Spleen (tissue), 11 donors: Measurements from ENCODE around the gene ZNF136. TPM values are rescaled to one million over a fixed set of nuclear protein-coding genes. Genes with fewer than 3 reads are reported as not detected.

Experiments used
- DNase-seq: peaks from one replicate; pipeline ENCODE4 v3.0.0-alpha.2; 2020
- H3K27ac ChIP-seq, 8 donors: fragments of 200-600 bp; sonication (generic) in 7 of 8; 1 replicate in 4 of 8; 2 replicates in 4 of 8; pipeline versions ENCODE4 v1.5.0 to v1.8.0; 2016 to 2021; ENCODE audit warnings: inconsistent platforms in 4 of 8, mild to moderate bottlenecking in 4 of 8, moderate library complexity in 1 of 8
- H3K27me3 ChIP-seq, 7 donors: fragments of 200-600 bp; sonication (generic) in 6 of 7; replicated peaks in 1 of 7; 1 replicate in 4 of 7; 2 replicates in 3 of 7; pipeline versions ENCODE4 v1.5.0 to v1.8.0; 2016 to 2021; ENCODE audit warnings: inconsistent platforms in 3 of 7, mild to moderate bottlenecking in 1 of 7
- H3K36me3 ChIP-seq, 6 donors: fragments of 200-600 bp; sonication (generic) in 5 of 6; 1 replicate in 4 of 6; 2 replicates in 2 of 6; pipeline versions ENCODE4 v1.5.0 to v1.8.0; 2016 to 2021; ENCODE audit warnings: inconsistent platforms in 2 of 6
- H3K4me1 ChIP-seq, 6 donors: fragments of 200-600 bp; sonication (generic) in 5 of 6; 1 replicate in 3 of 6; 2 replicates in 3 of 6; pipeline versions ENCODE4 v1.5.0 to v1.8.0; 2016 to 2021; ENCODE audit warnings: inconsistent platforms in 3 of 6
- H3K4me3 ChIP-seq, 8 donors: fragments of 200-600 bp; sonication (generic) in 7 of 8; 1 replicate in 4 of 8; 2 replicates in 4 of 8; pipeline versions ENCODE4 v1.5.0 to v1.8.0; 2016 to 2021; ENCODE audit warnings: inconsistent platforms in 4 of 8, mild to moderate bottlenecking in 4 of 8, moderate library complexity in 2 of 8
- H3K9me3 ChIP-seq, 8 donors: fragments of 200-600 bp; sonication (generic) in 7 of 8; 1 replicate in 4 of 8; 2 replicates in 4 of 8; pipeline versions ENCODE4 v1.5.0 to v1.8.0; 2016 to 2021; ENCODE audit warnings: inconsistent platforms in 4 of 8
- POLR2A ChIP-seq, 3 donors: fragments of 450-650 bp; IDR thresholded peaks; one replicate each; pipeline ENCODE4 v1.5.1; 2017; ENCODE audit warnings: antibody characterized with exemption in 3 of 3, mild to moderate bottlenecking in 1 of 3
- POLR2AphosphoS5 ChIP-seq, 3 donors: sonication (generic); formaldehyde crosslinking; IDR thresholded peaks; one replicate each; pipeline ENCODE4 v1.5.1; 2017; ENCODE audit warnings: antibody characterized with exemption in 3 of 3
- WGBS, 5 donors: extraction: QIAGEN DNeasy Blood & Tissue Kit in 3 of 5; methylation state at CpG; one replicate each; pipeline versions ENCODE4 v1.1.5 to v1.1.7; 2013 to 2018; 5-methylcytosine and 5-hydroxymethylcytosine counted together
- intact Hi-C: fragments of 100-400 bp; cut with DNase I; formaldehyde crosslinking; loops from one replicate; pipeline ENCODE4 v1.15.0; 2023; ENCODE audit warnings: low total_unique reads
- polyA plus RNA-seq, 3 donors: library from polyadenylated mRNA; stranded (reverse); fragments of 200-250 nt; gene quantifications; one replicate each; pipeline ENCODE4 v1.2.1, GENCODE V29; 2013
- total RNA-seq, 7 donors: library from RNA; depleted of rRNA in 3 of 7; stranded (reverse); fragments of >200 nt in 3 of 7; fragmentation: NEBNext Ultra II Directional in 4 of 7; extraction: Animal tissue kit (Norgen Biotek cat#: 25700) in 4 of 7; gene quantifications; one replicate each; pipeline versions ENCODE4 v1.1.0 to v1.2.1, GENCODE V29; 2016 to 2021
- TF ChIP-seq, protein P1 (sequence below), 11 experiments: fragments of 200-600 bp in 7 of 11; fragments of 450-650 bp in 4 of 11; sonication (generic) in 4 of 11; IDR thresholded peaks in 8 of 11; conservative IDR thresholded peaks in 3 of 11; 1 replicate in 7 of 11; 2 replicates in 4 of 11; pipeline versions ENCODE4 v1.4.0 to v1.8.0; 2016 to 2021; ENCODE audit warnings: antibody characterized with exemption in 11 of 11, inconsistent platforms in 4 of 11, mild to moderate bottlenecking in 1 of 11
- donor health status: healthy with polysubstance abuse.
- donor health status: DM: no; HTN: no; CAD: no; lungs with moderate emphysema.
- donor health status: DM: no; HTN: no; CAD: no.
- donor health status: Bipolar disorder and iron deficiency.
- donor health status: healthy.
- donor health status: DM: no; HTN: no; CAD: no.
- donor health status: DM: yes; HTN: yes; CAD: no.

ZNF136 gene
- total and polyA plus RNA-seq, 10 donors = 5.5 to 20.1 (median 17.2) TPM

- Histone ChIP-seq H3K9me3 (no peaks in the 10 kb centered on the region), H3K36me3 (peaks cover 0 to 6% (median 0%) of the 10 kb centered on the region in 6 donors), H3K27ac (peak within 1 kb of the TSS; percentile 68 to 84 (median 80)), H3K4me3 (peak within 1 kb of the TSS; percentile 60 to 97 (median 76)), H3K4me1 (peaks cover 4 to 35% (median 20%) of the 10 kb centered on the region in 6 donors), H3K27me3 (peaks cover 0 to 6% (median 0%) of the 10 kb centered on the region in 7 donors)
- WGBS, 5 donors = 0 to 2% (median 1%) methylated on average over 22 to 58 of the region's 58 CpGs
- TF ChIP-seq POLR2AphosphoS5 (IDR thresholded peaks at IDR 0.05) (peak; percentile 44 to 79 (median 74)), POLR2A (IDR thresholded peaks at IDR 0.05) (peak in 1 of 3 donors; percentile 28)
- TF ChIP-seq, protein P1, sequence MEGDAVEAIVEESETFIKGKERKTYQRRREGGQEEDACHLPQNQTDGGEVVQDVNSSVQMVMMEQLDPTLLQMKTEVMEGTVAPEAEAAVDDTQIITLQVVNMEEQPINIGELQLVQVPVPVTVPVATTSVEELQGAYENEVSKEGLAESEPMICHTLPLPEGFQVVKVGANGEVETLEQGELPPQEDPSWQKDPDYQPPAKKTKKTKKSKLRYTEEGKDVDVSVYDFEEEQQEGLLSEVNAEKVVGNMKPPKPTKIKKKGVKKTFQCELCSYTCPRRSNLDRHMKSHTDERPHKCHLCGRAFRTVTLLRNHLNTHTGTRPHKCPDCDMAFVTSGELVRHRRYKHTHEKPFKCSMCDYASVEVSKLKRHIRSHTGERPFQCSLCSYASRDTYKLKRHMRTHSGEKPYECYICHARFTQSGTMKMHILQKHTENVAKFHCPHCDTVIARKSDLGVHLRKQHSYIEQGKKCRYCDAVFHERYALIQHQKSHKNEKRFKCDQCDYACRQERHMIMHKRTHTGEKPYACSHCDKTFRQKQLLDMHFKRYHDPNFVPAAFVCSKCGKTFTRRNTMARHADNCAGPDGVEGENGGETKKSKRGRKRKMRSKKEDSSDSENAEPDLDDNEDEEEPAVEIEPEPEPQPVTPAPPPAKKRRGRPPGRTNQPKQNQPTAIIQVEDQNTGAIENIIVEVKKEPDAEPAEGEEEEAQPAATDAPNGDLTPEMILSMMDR (IDR thresholded peaks at IDR 0.05 in 8 of 11, conservative IDR thresholded peaks at IDR 0.05 in 3 of 11) = no peak
- peak; percentile 90 for DNase-seq
- intact Hi-C loops = no loop called here
Observed at GRCh38 chr19:12156223-12157058, 6.5 kb upstream of the ZNF136 start, which contains the start of gene ZNF625. Gene ZNF625 (minus strand): TSS chr19:12156734. CDS start chr19:12156558, 176 bp downstream.

DNA sequence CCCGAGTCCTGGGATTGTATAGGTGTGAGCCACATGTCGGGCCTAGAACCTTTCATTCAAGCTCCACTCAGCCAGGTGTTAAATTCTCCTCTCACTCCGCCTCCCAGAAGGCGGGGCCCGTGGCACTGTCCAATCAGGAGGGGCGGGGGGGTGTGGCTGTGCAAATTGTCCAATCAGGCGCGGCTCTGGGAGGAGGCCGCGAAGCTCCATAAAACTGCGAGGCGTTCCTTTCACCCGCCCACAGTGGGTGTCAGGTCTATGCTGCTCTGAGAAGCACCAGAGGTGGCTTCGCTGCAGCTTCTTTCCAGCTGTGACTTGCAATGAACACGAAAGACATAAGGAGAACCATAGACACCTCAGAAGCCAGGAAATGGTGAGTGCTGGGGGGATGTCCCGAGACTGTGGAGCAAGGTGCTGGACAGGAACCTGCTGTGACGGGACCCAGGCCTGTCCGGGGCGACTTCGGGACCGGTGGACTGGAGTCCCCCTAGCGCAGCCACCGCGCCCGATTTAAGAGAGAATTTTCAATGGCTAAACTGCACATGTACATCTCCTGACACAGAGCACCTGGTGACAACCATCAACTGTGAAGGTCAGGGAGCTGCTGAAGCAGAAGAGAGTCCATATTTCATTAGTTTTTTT, 3.0 kb upstream of the ZNF136 start:
- WGBS, 5 donors = 93 to 96% (median 94%) methylated on average over 25 of the region's 25 CpGs

DNA sequence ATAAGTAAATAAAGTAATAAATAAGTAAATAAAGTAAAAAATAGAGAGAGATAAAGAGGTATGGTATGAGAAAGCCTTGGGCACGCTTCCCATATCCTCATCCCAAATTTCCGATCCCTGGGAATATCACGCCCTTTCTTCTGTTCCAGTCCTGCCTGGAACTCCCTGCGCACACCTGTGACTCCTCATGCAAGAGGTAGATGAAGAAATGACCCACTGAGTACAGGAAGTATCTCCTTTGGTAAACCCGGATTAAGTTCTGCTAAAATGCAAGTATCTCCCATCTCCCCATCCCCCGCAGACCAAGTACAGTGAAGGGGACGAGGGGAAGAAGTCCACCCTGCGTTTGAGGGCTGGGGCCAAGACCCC, 399 bp upstream of the ZNF136 start:
- intact Hi-C loops = no loop called here
- H3K9me3 ChIP-seq = no peaks in the 10 kb centered on the region
- H3K27me3 ChIP-seq = no peaks in the 10 kb centered on the region
- peaks cover 0 to 19% (median 0%) of the 10 kb centered on the region in 6 donors for H3K36me3 ChIP-seq
- DNase-seq = no peak
- H3K27ac ChIP-seq = peak overlapping the region; percentile 93 to 98 (median 96)
- 13 to 18% (median 15%) methylated on average over 8 of the region's 8 CpGs for WGBS, 5 donors
- peaks cover 34 to 55% (median 48%) of the 10 kb centered on the region in 6 donors for H3K4me1 ChIP-seq
- TF ChIP-seq, protein P1 (IDR thresholded peaks at IDR 0.05 in 8 of 11, conservative IDR thresholded peaks at IDR 0.05 in 3 of 11) = no peak
- TF ChIP-seq POLR2A (IDR thresholded peaks at IDR 0.05) (no peak), POLR2AphosphoS5 (IDR thresholded peaks at IDR 0.05) (no peak)
- H3K4me3 ChIP-seq = peak overlapping the region; percentile 79 to 95 (median 82)

More for the DNA sequence above, 3.0 kb upstream of the ZNF136 start:
- Histone ChIP-seq H3K4me1 (peaks cover 18 to 54% (median 43%) of the 10 kb centered on the region in 6 donors), H3K27ac (no peak overlapping the region), H3K9me3 (no peaks in the 10 kb centered on the region), H3K36me3 (peaks cover 0 to 6% (median 0%) of the 10 kb centered on the region in 6 donors), H3K4me3 (no peak overlapping the region), H3K27me3 (peaks cover 0 to 6% (median 0%) of the 10 kb centered on the region in 7 donors)
- TF ChIP-seq POLR2AphosphoS5 (IDR thresholded peaks at IDR 0.05) (no peak), POLR2A (IDR thresholded peaks at IDR 0.05) (no peak)
- TF ChIP-seq, protein P1 (IDR thresholded peaks at IDR 0.05 in 8 of 11, conservative IDR thresholded peaks at IDR 0.05 in 3 of 11) = no peak
- no peak for DNase-seq
- intact Hi-C loops = no loop called here
